CD4-positive, alpha-beta T cell treated with Interleukin-4 for 4 hours (primary cell): ENCODE data around the gene DOHH.
"Not testable (repeated sequence)": the region's sequence is repeated elsewhere in the genome, so short reads cannot be mapped to it uniquely, and the experiment has no call there.

ENCODE experiments used
- DNase-seq: peaks from one replicate; pipeline ENCODE4 v3.0.0-alpha.2; 2020

DOHH gene

GRCh38 chr19:3456925-3457527 is 43.4 kb downstream of the DOHH start:
- no peak for DNase-seq

- DNase-seq = no peak
Observed at GRCh38 chr19:3455960-3456601, 44.4 kb downstream of the DOHH start.

GRCh38 chr19:3455393-3455955 is 45.0 kb downstream of the DOHH start:
- no peak for DNase-seq

- no peak for DNase-seq
Observed at GRCh38 chr19:3454656-3455392, 45.6 kb downstream of the DOHH start.

GRCh38 chr19:3453840-3454239 is 46.6 kb downstream of the DOHH start:
- no peak for DNase-seq

GRCh38 chr19:3452942-3453214 is 47.6 kb downstream of the DOHH start:
- not testable (repeated sequence) for DNase-seq

GRCh38 chr19:3452171-3452941 is 48.1 kb downstream of the DOHH start:
- no peak for DNase-seq

GRCh38 chr19:3451451-3451866 is 49.0 kb downstream of the DOHH start:
- DNase-seq = no peak

GRCh38 chr19:3450796-3451411 is 49.6 kb downstream of the DOHH start:
- no peak for DNase-seq

GRCh38 chr19:3448616-3449334 is 51.7 kb downstream of the DOHH start:
- no peak for DNase-seq

- DNase-seq = not testable (repeated sequence)
Observed at GRCh38 chr19:3446657-3447056, 53.8 kb downstream of the DOHH start.

GRCh38 chr19:3444695-3445234 is 55.7 kb downstream of the DOHH start:
- DNase-seq = no peak

GRCh38 chr19:3443840-3444694 is 56.4 kb downstream of the DOHH start:
- no peak for DNase-seq

- no peak for DNase-seq
Observed at GRCh38 chr19:3442487-3443071, 57.9 kb downstream of the DOHH start.

GRCh38 chr19:3441986-3442329 is 58.5 kb downstream of the DOHH start:
- DNase-seq = no peak

- DNase-seq = no peak
Observed at GRCh38 chr19:3441089-3441985, 59.1 kb downstream of the DOHH start.
